NCI-H82 (cell line): ENCODE data around the gene PLEKHA1.
A peak's percentile ranks its signal among the peaks of the same experiment; 100 is the strongest.

Source experiments
- DNase-seq: peaks from one replicate; lab custom pipeline; 2025; lab: John Stamatoyannopoulos, UW

The PLEKHA1 gene

DNA sequence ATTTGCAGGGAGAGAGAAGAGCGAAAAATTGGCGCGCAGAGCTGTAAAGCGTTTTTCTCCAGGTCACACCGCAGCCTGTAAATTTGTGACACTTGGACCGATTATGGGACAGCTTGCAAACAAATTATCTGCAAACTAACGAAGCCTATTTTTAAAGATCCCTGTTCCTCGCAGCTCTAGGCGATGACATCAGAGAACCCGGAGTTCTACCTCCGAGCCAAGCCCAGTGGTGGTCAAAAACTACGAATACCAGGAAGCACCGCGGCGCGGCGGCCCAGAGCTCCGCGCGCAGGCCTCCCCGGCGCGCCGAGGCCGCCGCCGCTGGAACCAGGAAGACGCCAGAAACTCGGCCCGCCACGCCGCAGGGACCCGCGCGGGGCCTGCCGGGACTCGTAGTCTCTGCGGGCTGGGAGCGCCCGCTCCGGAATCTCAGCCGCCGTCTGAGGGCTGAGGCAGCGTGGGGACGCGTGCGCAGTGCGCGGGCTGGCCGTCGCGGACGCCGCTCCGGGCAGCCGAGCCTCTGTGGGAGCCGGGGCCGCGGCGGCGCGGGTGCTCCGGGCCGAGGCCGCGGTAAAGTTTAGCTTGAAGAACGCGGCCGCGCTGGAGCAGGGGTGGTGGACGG lies at the start of gene PLEKHA1:
Gene PLEKHA1, plus strand, starts transcription at position 472 of the 622 bp plus-strand sequence. CDS start 18,493 bp downstream, outside the sequence.
- peak; percentile 94 for DNase-seq

DNA sequence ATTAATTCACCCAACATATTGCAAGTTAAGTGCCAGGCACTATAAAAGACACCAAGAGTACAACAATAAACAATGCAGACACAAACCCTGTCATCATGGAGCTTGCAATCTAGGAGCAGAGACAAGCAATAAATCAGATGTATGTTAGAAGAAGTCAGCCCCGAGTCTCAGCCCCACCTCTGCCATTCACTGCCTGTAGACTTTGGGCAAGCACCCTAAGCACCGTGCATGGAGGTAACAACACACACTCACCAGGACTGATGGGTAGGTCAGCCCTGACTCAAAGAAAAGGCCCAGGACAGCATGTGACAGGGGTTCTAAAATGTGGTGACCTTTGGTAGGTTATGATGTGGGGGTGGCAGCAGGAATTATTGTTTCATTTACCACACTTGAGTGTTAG lies 49.3 kb upstream of the PLEKHA1 start:
- DNase-seq, result no peak

DNA sequence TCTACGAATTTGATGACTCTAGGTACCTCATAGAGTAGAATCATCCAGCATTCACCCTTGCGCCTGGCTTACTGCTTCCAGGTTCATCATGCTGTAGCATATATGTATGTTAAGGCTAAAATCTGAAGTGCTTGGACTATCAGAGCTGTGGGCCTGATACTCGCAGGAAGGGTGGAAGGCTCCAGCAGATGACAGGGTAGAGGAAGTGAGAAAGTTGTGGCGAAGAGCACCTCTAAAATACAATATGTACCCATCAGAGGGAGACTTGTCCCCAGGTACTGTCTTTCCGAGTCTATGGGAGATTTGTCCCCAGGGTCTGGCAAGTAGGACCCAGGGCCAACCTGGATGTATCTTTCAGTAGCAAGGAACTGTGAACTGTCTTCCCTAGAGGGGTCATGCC lies 48.1 kb upstream of the PLEKHA1 start:
- DNase-seq, result no peak

- no peak for DNase-seq
Measured at GRCh38 chr10:122326806-122327205, 47.7 kb upstream of the PLEKHA1 start.

GRCh38 chr10:122327237-122328206 lies 47.0 kb upstream of the PLEKHA1 start:
- no peak for DNase-seq

DNA sequence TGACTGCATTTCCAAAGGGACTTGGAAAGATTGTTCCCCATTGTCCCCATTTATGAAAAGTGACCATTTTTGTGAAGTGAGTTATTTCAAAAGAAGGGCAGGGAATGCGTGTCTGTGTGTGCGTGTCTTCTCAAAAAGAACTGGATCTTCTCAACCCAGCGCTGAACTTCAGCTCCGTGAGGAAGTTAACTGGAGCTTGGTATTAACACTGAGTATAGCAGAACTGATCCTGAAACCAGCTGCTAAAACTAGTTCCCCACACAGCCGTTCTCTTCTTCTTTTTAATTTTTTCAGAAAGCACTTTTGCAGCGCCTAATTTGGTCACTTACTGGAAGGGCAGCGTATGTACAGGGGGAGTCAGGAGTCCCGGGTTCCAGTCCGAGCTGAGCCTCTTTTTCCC lies 45.8 kb upstream of the PLEKHA1 start:
- DNase-seq, result no peak

DNA sequence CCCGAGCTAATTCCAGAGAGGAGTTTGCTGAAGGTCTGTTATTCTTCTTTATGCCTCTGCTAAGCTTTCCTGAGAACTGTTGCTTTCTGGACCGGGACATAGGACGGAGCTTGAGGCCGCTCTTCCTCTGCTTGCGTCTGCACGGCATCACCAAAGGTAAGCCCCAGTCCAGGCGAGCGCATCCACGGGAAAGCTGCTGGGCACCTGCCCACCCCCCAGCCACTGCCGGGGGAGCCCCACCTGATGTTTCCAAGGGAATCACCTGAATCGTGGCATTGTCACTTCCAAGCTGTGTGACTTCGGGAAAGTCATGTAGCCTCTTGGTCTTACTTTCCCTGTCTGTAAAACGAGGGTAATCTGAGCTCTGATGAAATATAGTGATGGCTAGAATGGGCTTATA lies 45.1 kb upstream of the PLEKHA1 start:
- no peak for DNase-seq

- no peak for DNase-seq
Measured at GRCh38 chr10:122331100-122331499, 43.4 kb upstream of the PLEKHA1 start.

DNA sequence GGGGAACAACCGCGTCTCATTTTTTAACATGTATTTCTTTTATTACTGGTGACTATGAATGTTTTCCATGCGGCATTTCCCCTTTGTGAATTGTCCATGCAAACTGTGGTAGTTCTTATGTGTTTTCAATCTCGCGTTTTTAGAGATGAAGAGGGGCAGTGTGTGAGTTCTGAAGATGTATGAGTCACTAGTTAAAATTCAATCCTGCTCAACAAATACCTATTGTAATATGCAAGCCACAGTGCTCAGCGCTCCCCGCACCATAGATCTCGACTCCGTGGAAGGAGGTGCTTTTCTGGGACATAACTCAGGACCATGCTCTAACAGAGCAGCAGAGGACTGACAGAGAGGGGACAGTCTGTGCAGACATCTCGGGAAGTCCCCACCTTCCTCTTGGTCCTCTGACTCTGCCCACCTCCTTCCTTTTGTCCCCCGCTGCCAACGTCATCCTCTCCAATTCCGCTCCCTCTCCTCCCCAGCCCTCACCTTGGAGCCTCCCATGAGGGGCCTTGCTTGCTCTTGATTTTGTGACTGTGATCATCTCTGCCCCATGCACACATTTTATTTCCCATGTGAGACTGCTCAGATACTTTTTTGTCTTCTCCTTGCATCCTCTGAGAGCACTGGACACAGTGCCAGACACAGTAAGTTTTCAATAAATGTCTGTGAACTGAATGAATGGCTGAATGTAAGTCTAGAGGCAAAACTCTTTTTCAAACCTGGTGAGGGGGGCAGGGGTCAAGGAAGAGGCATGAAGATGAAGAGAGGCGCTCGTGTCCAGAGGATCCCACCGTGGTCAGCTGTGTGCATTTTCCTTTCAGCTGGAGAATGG lies 42.7 kb upstream of the PLEKHA1 start:
- DNase-seq, result no peak

- DNase-seq, result no peak
Measured at GRCh38 chr10:122333037-122333436, 41.5 kb upstream of the PLEKHA1 start.

GRCh38 chr10:122336332-122336731 lies 38.2 kb upstream of the PLEKHA1 start:
- DNase-seq, result no peak

DNA sequence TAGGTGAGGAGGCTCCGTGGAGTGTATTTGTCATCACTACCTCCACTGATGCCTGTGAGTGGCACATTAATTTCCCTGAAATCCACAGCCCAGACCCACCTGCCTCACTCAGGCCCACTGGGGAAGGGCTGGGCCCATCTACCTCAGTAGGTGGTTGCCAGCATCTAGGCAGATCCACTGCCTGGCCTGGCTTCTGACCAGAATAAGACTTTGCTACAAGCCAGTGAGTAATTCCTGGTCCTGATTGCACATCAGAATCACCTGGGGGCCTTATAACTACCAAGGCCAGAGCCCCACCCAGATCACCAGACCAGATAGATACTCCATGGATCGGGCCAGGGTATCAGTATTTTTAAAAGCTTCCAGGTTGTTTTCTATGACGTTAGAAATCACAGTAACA lies 37.5 kb upstream of the PLEKHA1 start:
- DNase-seq, result no peak

DNA sequence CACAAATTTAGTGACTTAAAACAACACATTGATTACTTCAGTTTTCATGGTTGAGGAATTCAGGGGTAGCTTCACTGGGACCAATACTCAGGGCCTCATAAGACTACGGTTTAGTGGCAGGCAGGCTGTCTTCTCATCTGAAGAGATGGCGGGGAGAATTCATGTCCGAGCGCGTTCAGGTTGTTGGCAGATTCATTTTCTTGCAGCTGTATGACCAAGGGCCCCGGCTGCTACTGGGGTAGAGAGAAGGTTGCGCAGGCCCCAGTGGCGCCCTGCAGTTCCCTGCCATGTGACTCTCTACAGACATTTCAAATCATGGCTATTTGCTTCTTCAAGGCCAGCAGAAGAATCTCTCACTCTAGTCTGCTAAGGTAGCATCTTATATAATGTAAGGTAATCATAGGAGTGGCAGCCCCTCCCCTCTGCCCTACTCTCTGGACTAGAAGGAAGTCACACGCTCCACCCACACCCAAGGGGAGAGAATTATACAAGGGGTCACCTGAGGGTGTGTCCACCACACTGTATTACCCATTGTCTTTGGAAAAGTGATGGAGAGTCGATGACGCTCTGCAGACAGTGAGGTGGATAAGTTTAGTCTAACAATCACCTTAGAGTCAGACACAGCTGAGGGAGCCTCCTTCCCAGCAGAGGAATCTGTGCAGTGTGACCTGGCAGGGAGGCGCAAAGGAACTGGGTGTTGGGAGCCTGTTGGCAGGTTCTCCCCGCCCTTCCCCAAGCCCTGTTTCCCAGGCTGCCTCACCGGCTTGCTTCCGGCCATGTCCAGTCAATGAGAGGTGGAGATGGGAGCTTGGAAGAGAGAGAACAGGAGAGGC lies 35.7 kb upstream of the PLEKHA1 start:
- no peak for DNase-seq

GRCh38 chr10:122341141-122341810 lies 33.2 kb upstream of the PLEKHA1 start:
- no peak for DNase-seq

DNA sequence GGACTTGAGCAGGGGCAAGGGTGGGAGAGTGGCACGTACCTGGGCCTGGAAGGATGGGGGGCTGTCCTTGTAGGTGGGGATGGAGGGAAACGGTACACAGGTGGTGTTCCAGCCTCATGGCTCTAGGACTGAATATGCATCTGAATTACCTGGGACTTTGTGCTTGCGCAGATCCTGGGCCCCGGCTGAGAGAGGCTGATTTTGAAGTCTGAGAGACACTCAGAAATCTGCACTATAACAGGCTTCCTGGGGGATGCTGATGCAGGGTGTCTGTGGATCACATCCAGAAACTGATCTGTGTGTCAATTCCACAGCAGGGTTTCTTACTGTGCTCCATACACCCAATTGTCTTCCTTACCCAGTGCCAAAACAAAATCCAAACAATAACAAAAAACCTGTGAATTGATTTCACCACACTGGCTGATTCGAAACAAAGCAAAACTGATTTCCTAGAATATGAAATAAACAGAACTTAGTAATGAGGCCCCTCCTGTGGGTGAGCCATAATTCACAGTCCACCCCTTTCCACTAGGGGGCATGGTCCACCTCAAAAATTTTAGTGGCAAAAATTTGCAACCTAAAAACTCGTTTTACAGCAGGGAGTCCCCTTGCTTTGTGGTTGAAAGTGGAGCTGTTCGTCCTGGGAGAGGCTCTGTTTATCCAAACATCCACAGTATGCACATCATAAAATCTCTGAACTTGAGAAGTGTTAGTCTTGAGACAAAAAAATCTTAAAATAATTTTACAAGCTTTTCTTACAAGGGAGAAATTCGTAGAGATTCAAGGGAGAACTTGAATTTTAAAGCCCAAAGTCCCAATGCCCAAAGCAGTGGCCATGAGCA lies 32.0 kb upstream of the PLEKHA1 start:
- peak; percentile 46 for DNase-seq

DNA sequence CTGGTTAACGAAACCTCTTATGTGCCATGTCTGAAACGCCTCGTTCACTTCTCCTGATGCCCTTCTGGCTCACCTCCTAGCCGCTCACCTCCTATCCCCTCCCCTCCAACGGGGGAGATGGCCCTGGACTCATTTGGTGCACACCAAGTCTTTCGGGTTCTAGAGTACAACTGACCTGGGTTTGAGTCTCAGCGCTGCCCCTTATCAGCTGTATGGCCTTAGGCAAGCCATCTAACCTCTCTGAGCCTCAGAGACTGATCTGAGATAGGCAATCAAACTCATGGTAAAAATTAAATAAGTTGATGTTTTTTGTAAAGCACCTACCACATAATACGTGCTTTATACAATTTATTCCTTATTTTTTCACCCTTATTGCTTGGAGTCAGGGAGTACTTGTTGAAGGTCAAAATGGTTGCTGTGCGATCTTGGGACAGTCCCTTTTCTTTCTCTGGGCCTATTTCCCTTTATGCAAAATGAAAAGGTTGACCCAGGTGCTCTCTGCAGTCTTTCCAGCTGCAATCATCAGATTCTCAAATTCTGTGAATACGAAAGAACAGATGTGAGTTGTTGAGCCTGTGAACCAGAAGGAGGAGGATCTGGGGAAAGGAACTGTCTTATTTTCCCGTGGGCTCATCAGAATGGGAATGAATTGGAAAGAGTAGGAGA lies 31.2 kb upstream of the PLEKHA1 start:
- DNase-seq, result no peak

DNA sequence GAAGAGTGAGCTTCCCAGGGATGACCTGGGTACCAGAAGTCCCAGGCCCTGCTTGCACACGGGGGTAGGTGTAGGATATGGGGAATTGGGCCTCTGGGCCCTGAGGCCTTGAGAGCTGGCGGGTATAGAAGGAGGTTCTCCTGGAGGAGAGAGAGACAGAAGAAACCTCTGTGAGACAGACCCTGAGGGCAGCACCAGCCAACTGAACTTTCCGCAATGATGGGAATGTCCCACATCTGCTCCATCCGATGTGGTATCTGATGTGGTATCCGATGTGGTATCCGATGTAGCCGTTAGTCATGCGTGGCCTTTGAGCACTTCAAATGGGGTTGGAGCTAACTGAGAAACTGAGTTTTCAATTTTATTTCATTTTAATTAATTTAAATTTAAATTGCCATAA lies 30.6 kb upstream of the PLEKHA1 start:
- no peak for DNase-seq

DNA sequence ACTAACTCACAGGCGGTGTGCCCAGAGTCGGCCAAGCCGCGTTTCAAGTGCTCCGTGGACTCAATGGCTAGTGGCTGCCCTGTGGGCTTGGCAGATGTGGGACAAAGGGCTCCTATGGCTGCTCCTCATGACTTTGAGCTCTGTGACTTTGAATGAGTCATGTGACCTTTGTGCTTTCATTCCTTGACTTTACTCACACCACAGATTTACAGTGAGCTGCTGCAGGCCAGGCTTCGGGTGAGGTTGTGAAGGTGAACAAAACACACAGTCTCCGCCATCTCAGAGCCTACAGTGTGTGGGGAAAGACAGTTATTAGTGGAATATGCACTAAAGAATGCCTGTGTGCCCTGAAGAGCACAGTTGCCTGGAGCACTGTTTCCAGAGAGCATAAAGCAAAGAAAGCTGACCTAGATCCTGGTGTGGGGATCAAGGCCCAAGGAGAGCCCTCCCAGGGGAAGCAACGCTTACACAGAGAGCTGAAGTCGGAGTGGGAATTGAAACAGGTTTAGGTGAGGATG lies 29.7 kb upstream of the PLEKHA1 start:
- no peak for DNase-seq

DNA sequence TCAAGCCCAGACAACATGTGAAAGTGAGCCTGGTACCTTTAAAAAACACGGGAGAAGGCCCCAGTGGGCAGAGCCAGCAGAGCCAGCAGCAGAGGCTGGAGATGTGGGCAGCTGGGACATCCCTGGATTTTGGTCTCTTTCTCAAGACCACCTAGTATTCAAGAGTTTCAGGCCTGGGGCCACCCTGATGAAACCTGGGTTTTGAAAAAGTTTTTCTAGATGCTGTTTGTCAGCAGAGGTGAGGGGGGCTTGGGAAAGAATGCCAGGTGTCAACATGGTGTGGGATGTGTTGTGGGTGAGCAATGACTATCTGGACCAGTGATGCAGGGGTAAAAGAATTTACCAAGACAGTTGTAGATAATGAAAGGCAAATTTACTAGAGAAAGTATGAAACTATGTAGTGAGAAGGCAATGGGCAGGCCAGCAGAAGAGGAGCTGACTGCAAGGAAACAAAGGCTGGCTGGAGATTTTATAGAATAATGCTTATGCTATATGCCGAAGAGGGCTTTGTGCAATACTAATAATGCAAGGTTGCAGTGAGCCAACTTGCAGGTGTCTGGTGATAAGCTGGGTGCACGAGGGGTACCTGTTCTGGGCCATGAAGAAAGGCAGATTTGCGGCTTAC lies 28.1 kb upstream of the PLEKHA1 start:
- DNase-seq, result no peak
